Upper lobe of right lung (tissue), 1 donor: ENCODE measurements around the gene OR8J3. TPM values are rescaled to one million over a fixed set of nuclear protein-coding genes. Genes with fewer than 3 reads are reported as not detected.

Experiments
- ATAC-seq: fragments of 200-7000 bp; cut with Tn5 transposase; one replicate; pipeline ENCODE4 v1.9.1; 2020; ENCODE audit warnings: mild to moderate bottlenecking, moderate library complexity
- DNase-seq: peaks from one replicate; pipeline ENCODE4 v3.0.0-alpha.2; 2020
- H3K27ac ChIP-seq: fragments of 200-600 bp; one replicate; pipeline ENCODE4 v1.8.0; 2022
- H3K27me3 ChIP-seq: fragments of 200-600 bp; one replicate; pipeline ENCODE4 v1.8.0; 2022; ENCODE audit warnings: mild to moderate bottlenecking
- H3K36me3 ChIP-seq: fragments of 200-600 bp; one replicate; pipeline ENCODE4 v1.8.0; 2022
- H3K4me1 ChIP-seq: fragments of 200-600 bp; one replicate; pipeline ENCODE4 v1.8.0; 2022
- H3K4me3 ChIP-seq: fragments of 200-600 bp; one replicate; pipeline ENCODE4 v1.8.0; 2022; ENCODE audit warnings: mild to moderate bottlenecking
- H3K9me3 ChIP-seq: fragments of 200-600 bp; one replicate; pipeline ENCODE4 v1.8.0; 2022
- intact Hi-C: fragments of 100-400 bp; cut with DNase I; formaldehyde crosslinking; loops from one replicate; pipeline ENCODE4 v1.11.0; 2022
- total RNA-seq: library from RNA; stranded (reverse); fragmentation: NEBNext Ultra II Directional; extraction: Animal tissue kit (Norgen Biotek cat#: 25700); gene quantifications from one replicate; pipeline ENCODE4 v1.2.1, GENCODE V29; 2021
- TF ChIP-seq, protein P1 (sequence below): fragments of 200-600 bp; IDR thresholded peaks from one replicate; pipeline ENCODE4 v1.8.0; 2022; ENCODE audit warnings: antibody characterized with exemption
- donor health status: DM: no; HTN: yes; CAD: no; lungs with severe emphysema.

OR8J3 gene
- total RNA-seq, 1 donor from 2014 or later, result not detected

DNA sequence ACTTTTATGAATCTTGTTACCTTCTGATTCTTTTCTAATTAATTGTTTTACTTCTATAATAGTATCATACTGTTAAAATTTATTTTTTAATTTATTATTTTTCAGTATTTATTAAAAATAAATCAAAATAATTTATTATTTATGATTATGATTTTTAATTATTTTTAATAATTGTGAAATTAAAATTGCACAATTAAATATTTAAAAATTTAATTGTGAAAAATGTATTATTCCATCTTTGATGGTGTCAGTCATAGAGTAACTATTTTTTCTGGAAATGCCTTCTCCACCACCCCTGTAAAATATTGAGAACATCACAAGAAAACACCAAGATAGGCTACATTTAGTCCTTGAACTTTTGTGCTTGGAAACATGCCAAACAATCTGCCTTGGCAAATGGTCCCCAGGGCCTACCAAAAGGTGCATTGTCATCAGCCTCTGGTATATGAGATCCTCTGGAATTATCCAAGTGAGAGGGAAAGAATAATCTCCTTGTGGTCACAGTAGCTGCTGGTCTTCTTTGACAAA lies 36.7 kb downstream of the OR8J3 start, which contains the start of gene OR8H2:
TSS of gene OR8H2 (plus strand) at position 478 of the 528 bp plus-strand sequence. CDS start 1,356 bp downstream, outside the sequence.
- intact Hi-C loops, result no loop called here
- TF ChIP-seq, protein P1, sequence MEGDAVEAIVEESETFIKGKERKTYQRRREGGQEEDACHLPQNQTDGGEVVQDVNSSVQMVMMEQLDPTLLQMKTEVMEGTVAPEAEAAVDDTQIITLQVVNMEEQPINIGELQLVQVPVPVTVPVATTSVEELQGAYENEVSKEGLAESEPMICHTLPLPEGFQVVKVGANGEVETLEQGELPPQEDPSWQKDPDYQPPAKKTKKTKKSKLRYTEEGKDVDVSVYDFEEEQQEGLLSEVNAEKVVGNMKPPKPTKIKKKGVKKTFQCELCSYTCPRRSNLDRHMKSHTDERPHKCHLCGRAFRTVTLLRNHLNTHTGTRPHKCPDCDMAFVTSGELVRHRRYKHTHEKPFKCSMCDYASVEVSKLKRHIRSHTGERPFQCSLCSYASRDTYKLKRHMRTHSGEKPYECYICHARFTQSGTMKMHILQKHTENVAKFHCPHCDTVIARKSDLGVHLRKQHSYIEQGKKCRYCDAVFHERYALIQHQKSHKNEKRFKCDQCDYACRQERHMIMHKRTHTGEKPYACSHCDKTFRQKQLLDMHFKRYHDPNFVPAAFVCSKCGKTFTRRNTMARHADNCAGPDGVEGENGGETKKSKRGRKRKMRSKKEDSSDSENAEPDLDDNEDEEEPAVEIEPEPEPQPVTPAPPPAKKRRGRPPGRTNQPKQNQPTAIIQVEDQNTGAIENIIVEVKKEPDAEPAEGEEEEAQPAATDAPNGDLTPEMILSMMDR, result no peak
- Histone ChIP-seq H3K4me3 (no peak within 1 kb of the TSS), H3K9me3 (no peaks in the 10 kb centered on the region), H3K36me3 (no peaks in the 10 kb centered on the region), H3K27me3 (no peaks in the 10 kb centered on the region), H3K4me1 (no peaks in the 10 kb centered on the region), H3K27ac (no peak within 1 kb of the TSS)
- no peak for ATAC-seq
- DNase-seq, result no peak

DNA sequence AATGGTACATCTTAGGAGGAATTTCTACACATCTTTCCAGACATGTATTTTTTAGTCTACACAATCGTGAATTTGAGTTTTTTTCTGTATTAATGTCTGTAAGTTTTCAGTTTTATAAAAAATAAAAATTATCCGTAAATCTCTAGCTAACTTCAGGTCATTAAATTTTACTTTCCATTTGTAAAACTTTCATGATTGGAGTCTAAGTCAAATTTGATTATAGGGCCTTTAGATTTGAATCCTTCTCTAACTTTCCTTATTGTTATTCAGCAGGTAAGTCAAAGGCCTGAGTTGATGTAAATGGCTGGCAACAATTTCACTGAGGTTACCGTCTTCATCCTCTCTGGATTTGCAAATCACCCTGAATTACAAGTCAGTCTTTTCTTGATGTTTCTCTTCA lies 47.0 kb downstream of the OR8J3 start, which contains the start of gene OR8I2:
TSS of gene OR8I2 (plus strand) at position 301 of the 400 bp plus-strand sequence. CDS start at position 301, 0 bp downstream.
- Histone ChIP-seq H3K4me1 (no peaks in the 10 kb centered on the region), H3K27me3 (no peaks in the 10 kb centered on the region), H3K36me3 (no peaks in the 10 kb centered on the region), H3K27ac (no peak within 1 kb of the TSS), H3K4me3 (no peak within 1 kb of the TSS), H3K9me3 (no peaks in the 10 kb centered on the region)
- TF ChIP-seq, protein P1, result no peak
- DNase-seq, result no peak
- intact Hi-C loops, result no loop called here
- no peak for ATAC-seq

DNA sequence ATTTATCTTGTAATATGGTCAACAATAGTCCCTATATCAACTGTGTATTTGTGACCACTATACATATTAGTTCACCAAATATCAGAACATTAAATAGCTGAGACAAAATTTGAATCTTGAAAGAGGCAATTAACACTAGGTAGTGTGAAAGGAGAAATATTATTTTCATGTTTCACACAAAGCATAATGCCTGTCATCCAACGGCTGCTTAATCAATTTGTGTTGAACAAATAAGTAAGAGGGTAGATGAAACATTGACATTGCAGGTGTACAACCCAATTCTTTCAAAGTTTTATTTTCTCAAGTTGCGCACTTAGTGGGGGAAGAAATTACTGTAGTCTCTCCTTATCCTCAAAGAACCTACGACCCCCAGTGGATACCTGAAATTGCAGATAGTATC lies 50.3 kb downstream of the OR8J3 start:
- Histone ChIP-seq H3K36me3 (no peaks in the 10 kb centered on the region), H3K4me1 (no peaks in the 10 kb centered on the region), H3K9me3 (no peaks in the 10 kb centered on the region), H3K27me3 (no peaks in the 10 kb centered on the region), H3K4me3 (no peak overlapping the region), H3K27ac (no peak overlapping the region)
- TF ChIP-seq, protein P1, result no peak
- no peak for ATAC-seq
- DNase-seq, result no peak
- intact Hi-C loops, result no loop called here

Other genes starting within 250 kb of the OR8J3 start
- not detected for gene OR5W2, start 225.6 kb downstream of the OR8J3 start, total RNA-seq
- gene OR5I1, start 203.8 kb downstream of the OR8J3 start, total RNA-seq, result not detected
- not detected for gene OR10AG1, start 170.3 kb downstream of the OR8J3 start, total RNA-seq
- gene OR5F1, start 145.6 kb downstream of the OR8J3 start, total RNA-seq, result not detected
- not detected for gene OR5AS1, start 112.5 kb downstream of the OR8J3 start, total RNA-seq
- not detected for gene OR8I2, start 46.9 kb downstream of the OR8J3 start, total RNA-seq
- not detected for gene OR8H2, start 36.5 kb downstream of the OR8J3 start, total RNA-seq
- gene OR8H3, start 17.8 kb downstream of the OR8J3 start, total RNA-seq, result not detected
- gene OR8K5, start 20.1 kb upstream of the OR8J3 start, total RNA-seq, result not detected
- gene OR5J2, start 36.4 kb upstream of the OR8J3 start, total RNA-seq, result not detected
- gene OR5T2, start 94.1 kb upstream of the OR8J3 start, total RNA-seq, result not detected
- not detected for gene OR5T3, start 112.1 kb upstream of the OR8J3 start, total RNA-seq
- not detected for gene OR5T1, start 134.0 kb upstream of the OR8J3 start, total RNA-seq
- gene OR8H1, start 152.1 kb upstream of the OR8J3 start, total RNA-seq, result not detected
- gene OR8K3, start 174.9 kb upstream of the OR8J3 start, total RNA-seq, result not detected
- gene OR8K1, start 205.8 kb upstream of the OR8J3 start, total RNA-seq, result not detected
- gene OR8J1, start 214.1 kb upstream of the OR8J3 start, total RNA-seq, result not detected
- gene OR8U1, start 235.4 kb upstream of the OR8J3 start, total RNA-seq, result not detected